ENCODE data around the gene TMPRSS11A. TPM values are rescaled to one million over a fixed set of nuclear protein-coding genes. Genes with fewer than 3 reads are reported as not detected.

The TMPRSS11A gene
- total RNA-seq, 4 donors from 2014 or later: not detected

- in situ Hi-C loops (cut with MboI; ENCODE audit: low pct_ligation_motif_present in 1 of 4, low pct_unique_long_range_greater_than_20kb in 1 of 4, low sequenced_read_pairs in 3 of 4) (loop anchor here in 1 of 4 donors (25.0 kb wide), 1 partner anchor 360 kb away; the partner anchor contains the start of gene STAP1), intact Hi-C loops (cut with DNase I; ENCODE audit: low total_unique reads) (no loop called here)
- WGBS, 2 donors (ENCODE audit: low coverage in 1 of 2): 53 to 94% methylated on average over 2 to 4 of the region's 4 CpGs
Observed at GRCh38 chr4:67922697-67923096, 40.6 kb downstream of the TMPRSS11A start.

GRCh38 chr4:67918428-67918827 is 44.9 kb downstream of the TMPRSS11A start:
- Histone ChIP-seq H3K9me3 (no peaks in the 10 kb centered on the region), H3K4me1 (no peaks in the 10 kb centered on the region), H3K4me3 (no peak overlapping the region), H3K36me3 (no peaks in the 10 kb centered on the region), H3K27me3 (no peaks in the 10 kb centered on the region), H3K27ac (no peak overlapping the region)
- no peak for DNase-seq
- intact Hi-C loops (cut with DNase I; ENCODE audit: low total_unique reads) (no loop called here), in situ Hi-C loops (cut with MboI; ENCODE audit: low pct_ligation_motif_present in 1 of 4, low pct_unique_long_range_greater_than_20kb in 1 of 4, low sequenced_read_pairs in 3 of 4) (loop anchor here in 1 of 4 donors (25.0 kb wide), 1 partner anchor 356 kb away; the partner anchor contains the start of gene STAP1)
- TF ChIP-seq POLR2A (IDR thresholded peaks at IDR 0.05): no peak
- no peak for TF ChIP-seq CTCF (IDR thresholded peaks at IDR 0.05)
- no peak for TF ChIP-seq POLR2AphosphoS5 (IDR thresholded peaks at IDR 0.05)
- no peak for TF ChIP-seq EP300 (IDR thresholded peaks at IDR 0.05; ENCODE audit: low read depth)

More at GRCh38 chr4:67922697-67923096, 40.6 kb downstream of the TMPRSS11A start:
- Histone ChIP-seq H3K27me3 (no peaks in the 10 kb centered on the region), H3K4me1 (no peaks in the 10 kb centered on the region), H3K9me3 (no peaks in the 10 kb centered on the region), H3K4me3 (no peak overlapping the region), H3K27ac (no peak overlapping the region), H3K36me3 (no peaks in the 10 kb centered on the region)
- no peak for DNase-seq
- TF ChIP-seq CTCF (IDR thresholded peaks at IDR 0.05) (no peak), POLR2A (IDR thresholded peaks at IDR 0.05) (no peak), POLR2AphosphoS5 (IDR thresholded peaks at IDR 0.05) (no peak), EP300 (IDR thresholded peaks at IDR 0.05; ENCODE audit: low read depth) (no peak)

- Histone ChIP-seq H3K4me1 (no peaks in the 10 kb centered on the region), H3K27ac (no peak overlapping the region), H3K36me3 (no peaks in the 10 kb centered on the region), H3K27me3 (no peaks in the 10 kb centered on the region), H3K4me3 (no peak overlapping the region), H3K9me3 (no peaks in the 10 kb centered on the region)
- TF ChIP-seq CTCF (IDR thresholded peaks at IDR 0.05): no peak
- TF ChIP-seq POLR2AphosphoS5 (IDR thresholded peaks at IDR 0.05): no peak
- no peak for TF ChIP-seq POLR2A (IDR thresholded peaks at IDR 0.05)
- no peak for TF ChIP-seq EP300 (IDR thresholded peaks at IDR 0.05; ENCODE audit: low read depth)
- 68 to 82% methylated on average over 4 to 5 of the region's 5 CpGs for WGBS, 2 donors (ENCODE audit: low coverage in 1 of 2)
- intact Hi-C loops (cut with DNase I; ENCODE audit: low total_unique reads): no loop called here
- no peak for DNase-seq
- in situ Hi-C loops (cut with MboI; ENCODE audit: low pct_ligation_motif_present in 1 of 4, low pct_unique_long_range_greater_than_20kb in 1 of 4, low sequenced_read_pairs in 3 of 4): loop anchor here in 1 of 4 donors (25.0 kb wide), 1 partner anchor 353 kb away; the partner anchor contains the start of gene STAP1
Observed at GRCh38 chr4:67915400-67915966, 47.8 kb downstream of the TMPRSS11A start.

- Histone ChIP-seq H3K9me3 (no peaks in the 10 kb centered on the region), H3K4me1 (no peaks in the 10 kb centered on the region), H3K4me3 (no peak overlapping the region), H3K36me3 (no peaks in the 10 kb centered on the region), H3K27me3 (no peaks in the 10 kb centered on the region), H3K27ac (no peak overlapping the region)
- WGBS, 2 donors (ENCODE audit: low coverage in 1 of 2): 50 to 54% methylated on average over 2 of the region's 2 CpGs
- TF ChIP-seq POLR2AphosphoS5 (IDR thresholded peaks at IDR 0.05) (no peak), POLR2A (IDR thresholded peaks at IDR 0.05) (no peak), EP300 (IDR thresholded peaks at IDR 0.05; ENCODE audit: low read depth) (no peak), CTCF (IDR thresholded peaks at IDR 0.05) (no peak)
- no peak for DNase-seq
- intact Hi-C loops (cut with DNase I; ENCODE audit: low total_unique reads) (no loop called here), in situ Hi-C loops (cut with MboI; ENCODE audit: low pct_ligation_motif_present in 1 of 4, low pct_unique_long_range_greater_than_20kb in 1 of 4, low sequenced_read_pairs in 3 of 4) (loop anchor here in 1 of 4 donors (25.0 kb wide), 1 partner anchor 350 kb away; the partner anchor contains the start of gene STAP1)
Observed at GRCh38 chr4:67912080-67912479, 51.2 kb downstream of the TMPRSS11A start.
